Measurements from ENCODE around the gene TMEM201.
"Not testable (repeated sequence)": the region's sequence is repeated elsewhere in the genome, so short reads cannot be mapped to it uniquely, and the experiment has no call there.

The TMEM201 gene

GRCh38 chr1:9557624-9558023, 31.1 kb upstream of the TMEM201 start:
- H3K27ac ChIP-seq (ENCODE audit: low read length): peak overlapping the region; percentile 79

GRCh38 chr1:9558271-9558945, 30.3 kb upstream of the TMEM201 start:
- Histone ChIP-seq H3K27me3 (ENCODE audit: control insufficient read depth in 1 of 2, insufficient read depth in 2 of 2, low read length in 2 of 2) (no peaks in the 10 kb centered on the region), H3K9me3 (ENCODE audit: control insufficient read depth in 2 of 2, low read length in 2 of 2) (no peaks in the 10 kb centered on the region), H3K4me3 (ENCODE audit: low read length in 2 of 2) (peak overlapping the region in 1 of 2 donors; percentile 10), H3K27ac (ENCODE audit: low read length) (peak overlapping the region; percentile 79), H3K36me3 (ENCODE audit: control insufficient read depth in 2 of 2, insufficient read depth in 2 of 2, low read length in 2 of 2) (peaks cover 2 to 3% of the 10 kb centered on the region in 2 donors), H3K4me1 (ENCODE audit: control insufficient read depth, insufficient read depth, low read length) (peaks cover 43% of the 10 kb centered on the region), H3K9ac (ENCODE audit: low read length in 2 of 2) (no peak overlapping the region)

More at GRCh38 chr1:9557624-9558023, 31.1 kb upstream of the TMEM201 start:
- peaks cover 43% of the 10 kb centered on the region for H3K4me1 ChIP-seq (ENCODE audit: control insufficient read depth, insufficient read depth, low read length)
- H3K4me3 ChIP-seq (ENCODE audit: low read length in 2 of 2): no peak overlapping the region
- H3K9ac ChIP-seq (ENCODE audit: low read length in 2 of 2): no peak overlapping the region
- H3K36me3 ChIP-seq (ENCODE audit: control insufficient read depth in 2 of 2, insufficient read depth in 2 of 2, low read length in 2 of 2): peaks cover 2 to 3% of the 10 kb centered on the region in 2 donors
- H3K9me3 ChIP-seq (ENCODE audit: control insufficient read depth in 2 of 2, low read length in 2 of 2): no peaks in the 10 kb centered on the region
- H3K27me3 ChIP-seq (ENCODE audit: control insufficient read depth in 1 of 2, insufficient read depth in 2 of 2, low read length in 2 of 2): no peaks in the 10 kb centered on the region

GRCh38 chr1:9558946-9559545, 29.7 kb upstream of the TMEM201 start:
- Histone ChIP-seq H3K9ac (ENCODE audit: low read length in 2 of 2) (no peak overlapping the region), H3K27ac (ENCODE audit: low read length) (peak overlapping the region; percentile 79), H3K4me1 (ENCODE audit: control insufficient read depth, insufficient read depth, low read length) (peaks cover 43% of the 10 kb centered on the region)

GRCh38 chr1:9559673-9560072, 29.0 kb upstream of the TMEM201 start:
- Histone ChIP-seq H3K9ac (ENCODE audit: low read length in 2 of 2) (no peak overlapping the region), H3K4me3 (ENCODE audit: low read length in 2 of 2) (no peak overlapping the region), H3K4me1 (ENCODE audit: control insufficient read depth, insufficient read depth, low read length) (peaks cover 43% of the 10 kb centered on the region), H3K9me3 (ENCODE audit: control insufficient read depth in 2 of 2, low read length in 2 of 2) (no peaks in the 10 kb centered on the region), H3K27me3 (ENCODE audit: control insufficient read depth in 1 of 2, insufficient read depth in 2 of 2, low read length in 2 of 2) (no peaks in the 10 kb centered on the region), H3K36me3 (ENCODE audit: control insufficient read depth in 2 of 2, insufficient read depth in 2 of 2, low read length in 2 of 2) (peaks cover 0 to 3% of the 10 kb centered on the region in 2 donors), H3K27ac (ENCODE audit: low read length) (peak overlapping the region; percentile 79)

More at GRCh38 chr1:9558946-9559545, 29.7 kb upstream of the TMEM201 start:
- H3K4me3 ChIP-seq (ENCODE audit: low read length in 2 of 2): peak overlapping the region in 1 of 2 donors; percentile 10
- H3K36me3 ChIP-seq (ENCODE audit: control insufficient read depth in 2 of 2, insufficient read depth in 2 of 2, low read length in 2 of 2): peaks cover 0 to 3% of the 10 kb centered on the region in 2 donors
- no peaks in the 10 kb centered on the region for H3K27me3 ChIP-seq (ENCODE audit: control insufficient read depth in 1 of 2, insufficient read depth in 2 of 2, low read length in 2 of 2)
- no peaks in the 10 kb centered on the region for H3K9me3 ChIP-seq (ENCODE audit: control insufficient read depth in 2 of 2, low read length in 2 of 2)

- H3K36me3 ChIP-seq (ENCODE audit: control insufficient read depth in 2 of 2, insufficient read depth in 2 of 2, low read length in 2 of 2); H3K9me3 ChIP-seq (ENCODE audit: control insufficient read depth in 2 of 2, low read length in 2 of 2); H3K4me3 ChIP-seq (ENCODE audit: low read length in 2 of 2); H3K9ac ChIP-seq (ENCODE audit: low read length in 2 of 2); H3K27me3 ChIP-seq (ENCODE audit: control insufficient read depth in 1 of 2, insufficient read depth in 2 of 2, low read length in 2 of 2): not testable (repeated sequence)
- peak overlapping the region; percentile 79 for H3K27ac ChIP-seq (ENCODE audit: low read length)
- H3K4me1 ChIP-seq (ENCODE audit: control insufficient read depth, insufficient read depth, low read length): peaks cover 41% of the 10 kb centered on the region
Observed at GRCh38 chr1:9560090-9560489, 28.6 kb upstream of the TMEM201 start.

- Histone ChIP-seq H3K4me1 (ENCODE audit: control insufficient read depth, insufficient read depth, low read length) (peaks cover 34% of the 10 kb centered on the region), H3K27me3 (ENCODE audit: control insufficient read depth in 1 of 2, insufficient read depth in 2 of 2, low read length in 2 of 2) (no peaks in the 10 kb centered on the region), H3K9me3 (ENCODE audit: control insufficient read depth in 2 of 2, low read length in 2 of 2) (no peaks in the 10 kb centered on the region), H3K4me3 (ENCODE audit: low read length in 2 of 2) (no peak overlapping the region), H3K27ac (ENCODE audit: low read length) (peak overlapping the region; percentile 69), H3K36me3 (ENCODE audit: control insufficient read depth in 2 of 2, insufficient read depth in 2 of 2, low read length in 2 of 2) (peaks cover 0 to 2% of the 10 kb centered on the region in 2 donors), H3K9ac (ENCODE audit: low read length in 2 of 2) (peak overlapping the region in 1 of 2 donors; percentile 42)
Observed at GRCh38 chr1:9561429-9561828, 27.3 kb upstream of the TMEM201 start.

GRCh38 chr1:9569267-9569666, 19.4 kb upstream of the TMEM201 start:
- H3K27ac ChIP-seq (ENCODE audit: low read length): no peak overlapping the region
- H3K36me3 ChIP-seq (ENCODE audit: control insufficient read depth in 2 of 2, insufficient read depth in 2 of 2, low read length in 2 of 2): peaks cover 7% of the 10 kb centered on the region in 2 donors
- H3K4me3 ChIP-seq (ENCODE audit: low read length in 2 of 2): no peak overlapping the region
- H3K9ac ChIP-seq (ENCODE audit: low read length in 2 of 2): no peak overlapping the region
- H3K27me3 ChIP-seq (ENCODE audit: control insufficient read depth in 1 of 2, insufficient read depth in 2 of 2, low read length in 2 of 2): no peaks in the 10 kb centered on the region
- H3K4me1 ChIP-seq (ENCODE audit: control insufficient read depth, insufficient read depth, low read length): peaks cover 2% of the 10 kb centered on the region
- H3K9me3 ChIP-seq (ENCODE audit: control insufficient read depth in 2 of 2, low read length in 2 of 2): no peaks in the 10 kb centered on the region

- H3K27ac ChIP-seq (ENCODE audit: low read length); H3K36me3 ChIP-seq (ENCODE audit: control insufficient read depth in 2 of 2, insufficient read depth in 2 of 2, low read length in 2 of 2); H3K27me3 ChIP-seq (ENCODE audit: control insufficient read depth in 1 of 2, insufficient read depth in 2 of 2, low read length in 2 of 2); H3K9me3 ChIP-seq (ENCODE audit: control insufficient read depth in 2 of 2, low read length in 2 of 2); H3K9ac ChIP-seq (ENCODE audit: low read length in 2 of 2); H3K4me3 ChIP-seq (ENCODE audit: low read length in 2 of 2); H3K4me1 ChIP-seq (ENCODE audit: control insufficient read depth, insufficient read depth, low read length): not testable (repeated sequence)
Observed at GRCh38 chr1:9570886-9571529, 17.7 kb upstream of the TMEM201 start.

- H3K36me3 ChIP-seq (ENCODE audit: control insufficient read depth in 2 of 2, insufficient read depth in 2 of 2, low read length in 2 of 2): peaks cover 7 to 10% of the 10 kb centered on the region in 2 donors
- no peaks in the 10 kb centered on the region for H3K9me3 ChIP-seq (ENCODE audit: control insufficient read depth in 2 of 2, low read length in 2 of 2)
- H3K27ac ChIP-seq (ENCODE audit: low read length): no peak overlapping the region
- H3K27me3 ChIP-seq (ENCODE audit: control insufficient read depth in 1 of 2, insufficient read depth in 2 of 2, low read length in 2 of 2): no peaks in the 10 kb centered on the region
- H3K4me1 ChIP-seq (ENCODE audit: control insufficient read depth, insufficient read depth, low read length): peaks cover 2% of the 10 kb centered on the region
- no peak overlapping the region for H3K9ac ChIP-seq (ENCODE audit: low read length in 2 of 2)
- H3K4me3 ChIP-seq (ENCODE audit: low read length in 2 of 2): no peak overlapping the region
Observed at GRCh38 chr1:9573723-9574122, 15.0 kb upstream of the TMEM201 start.

GRCh38 chr1:9575486-9575885, 13.2 kb upstream of the TMEM201 start:
- Histone ChIP-seq H3K27me3 (ENCODE audit: control insufficient read depth in 1 of 2, insufficient read depth in 2 of 2, low read length in 2 of 2) (no peaks in the 10 kb centered on the region), H3K27ac (ENCODE audit: low read length) (no peak overlapping the region), H3K9ac (ENCODE audit: low read length in 2 of 2) (no peak overlapping the region), H3K4me3 (ENCODE audit: low read length in 2 of 2) (no peak overlapping the region), H3K4me1 (ENCODE audit: control insufficient read depth, insufficient read depth, low read length) (peaks cover 2% of the 10 kb centered on the region), H3K9me3 (ENCODE audit: control insufficient read depth in 2 of 2, low read length in 2 of 2) (no peaks in the 10 kb centered on the region), H3K36me3 (ENCODE audit: control insufficient read depth in 2 of 2, insufficient read depth in 2 of 2, low read length in 2 of 2) (peaks cover 12 to 13% of the 10 kb centered on the region in 2 donors)
